ENCODE results near the gene IGSF21.

IGSF21 gene

DNA sequence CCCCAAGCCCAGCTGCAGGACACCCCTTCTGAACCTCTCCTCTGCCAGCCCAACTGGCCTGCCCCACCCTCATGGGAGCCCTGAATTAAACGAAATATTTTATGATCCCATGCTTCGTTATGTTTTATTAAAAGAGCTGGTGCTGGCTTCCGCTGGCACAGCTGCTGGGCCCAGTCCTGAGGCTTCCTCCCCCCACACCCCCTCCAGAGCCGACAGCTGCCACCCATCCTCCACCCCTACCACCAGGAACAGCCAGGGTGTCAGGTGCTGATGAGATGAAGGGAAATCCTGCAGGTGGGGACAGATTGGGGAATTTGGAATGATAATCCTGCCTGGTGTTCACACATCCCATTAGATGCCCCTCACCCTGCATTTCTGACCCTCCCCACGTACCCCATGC lies 19.0 kb downstream of the IGSF21 start:
- H3K27ac ChIP-seq, result no peak overlapping the region
- no peak for DNase-seq (ENCODE audit: low spot score)
- no peak for TF ChIP-seq CTCF (IDR thresholded peaks at IDR 0.05)

DNA sequence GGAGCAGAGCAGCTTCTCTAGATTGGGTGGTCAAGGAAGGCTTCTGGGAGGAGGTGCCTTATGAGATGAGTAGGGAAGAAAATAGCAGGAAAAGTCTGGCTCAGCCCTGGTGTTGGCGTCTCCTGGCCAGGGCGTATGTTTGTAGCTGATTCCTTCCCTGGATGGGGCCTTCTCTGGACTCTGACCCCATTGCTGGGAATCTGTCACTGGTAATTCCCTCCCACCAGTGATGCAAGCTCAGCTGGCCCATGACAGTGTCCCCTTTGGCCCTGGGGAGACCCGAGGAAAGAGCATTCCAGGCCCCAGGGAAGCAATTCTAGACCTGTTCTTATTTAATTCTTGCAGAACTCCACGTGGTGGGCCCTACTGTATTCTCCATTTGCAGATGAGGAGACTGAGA lies 20.7 kb downstream of the IGSF21 start:
- DNase-seq (ENCODE audit: low spot score), result no peak
- Histone ChIP-seq H3K4me3 (no peak overlapping the region), H3K27ac (no peak overlapping the region)
- TF ChIP-seq CTCF (IDR thresholded peaks at IDR 0.05), result no peak

More for the DNA sequence above, 19.0 kb downstream of the IGSF21 start:
- no peak overlapping the region for H3K4me3 ChIP-seq

DNA sequence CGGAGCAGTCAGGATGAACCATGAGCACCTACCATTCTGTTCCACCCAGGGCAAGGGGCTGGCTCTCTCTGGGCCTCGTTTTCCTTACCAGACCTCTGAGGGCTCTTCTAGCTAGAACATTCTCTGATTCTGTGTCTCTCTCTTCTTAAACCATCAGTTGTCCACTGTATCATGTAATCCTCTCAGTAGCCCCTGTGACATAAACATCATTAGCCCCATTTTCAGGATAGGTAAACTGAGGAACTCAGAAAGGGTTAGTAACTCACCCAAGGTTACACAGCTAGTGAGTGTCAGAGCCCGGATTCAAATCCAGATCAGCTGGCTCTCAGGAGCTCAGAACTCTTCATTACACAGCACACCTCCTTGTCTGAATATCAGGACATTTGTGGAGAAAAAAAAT lies 22.8 kb downstream of the IGSF21 start:
- Histone ChIP-seq H3K4me3 (no peak overlapping the region), H3K27ac (no peak overlapping the region)
- DNase-seq (ENCODE audit: low spot score), result no peak
- no peak for TF ChIP-seq CTCF (IDR thresholded peaks at IDR 0.05)

DNA sequence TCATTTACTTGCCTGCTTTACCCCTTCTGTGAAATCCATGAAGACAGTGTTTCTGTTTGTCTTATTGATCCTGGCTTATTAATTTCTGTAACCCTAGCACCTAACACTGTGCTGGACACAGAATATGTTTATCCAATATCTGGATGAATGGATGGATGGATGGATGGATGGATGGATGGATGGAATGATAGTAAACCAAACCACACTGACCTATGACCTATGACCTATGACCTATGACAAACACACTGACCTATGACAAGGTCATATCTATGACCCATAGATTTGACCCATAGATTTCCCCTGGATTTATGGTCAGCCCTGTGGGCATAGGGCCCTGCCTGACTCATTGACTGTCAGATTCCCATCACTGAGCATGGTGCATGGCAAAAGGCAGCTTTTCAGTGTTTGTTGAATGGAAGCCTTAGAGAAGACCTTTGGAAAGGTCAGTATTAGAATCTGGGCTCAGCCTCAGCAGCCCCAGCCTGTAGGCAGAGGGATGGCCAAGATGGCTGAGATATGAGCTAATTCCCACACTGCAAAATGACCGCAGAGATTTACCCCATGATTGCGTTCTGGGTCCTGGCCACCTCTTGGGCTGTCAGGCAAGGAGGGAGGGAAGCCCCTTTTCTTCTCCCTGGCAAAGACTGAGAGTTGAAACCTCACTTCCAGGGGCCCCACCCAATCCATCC lies 24.6 kb downstream of the IGSF21 start:
- H3K4me3 ChIP-seq, result no peak overlapping the region
- no peak for TF ChIP-seq CTCF (IDR thresholded peaks at IDR 0.05)

GRCh38 chr1:18132711-18133541 lies 25.3 kb downstream of the IGSF21 start:
- no peak for DNase-seq (ENCODE audit: low spot score)
- H3K4me3 ChIP-seq, result no peak overlapping the region
- no peak for TF ChIP-seq CTCF (IDR thresholded peaks at IDR 0.05)
- H3K27ac ChIP-seq, result no peak overlapping the region

More for the DNA sequence above, 24.6 kb downstream of the IGSF21 start:
- H3K27ac ChIP-seq, result no peak overlapping the region
- DNase-seq (ENCODE audit: low spot score), result no peak

DNA sequence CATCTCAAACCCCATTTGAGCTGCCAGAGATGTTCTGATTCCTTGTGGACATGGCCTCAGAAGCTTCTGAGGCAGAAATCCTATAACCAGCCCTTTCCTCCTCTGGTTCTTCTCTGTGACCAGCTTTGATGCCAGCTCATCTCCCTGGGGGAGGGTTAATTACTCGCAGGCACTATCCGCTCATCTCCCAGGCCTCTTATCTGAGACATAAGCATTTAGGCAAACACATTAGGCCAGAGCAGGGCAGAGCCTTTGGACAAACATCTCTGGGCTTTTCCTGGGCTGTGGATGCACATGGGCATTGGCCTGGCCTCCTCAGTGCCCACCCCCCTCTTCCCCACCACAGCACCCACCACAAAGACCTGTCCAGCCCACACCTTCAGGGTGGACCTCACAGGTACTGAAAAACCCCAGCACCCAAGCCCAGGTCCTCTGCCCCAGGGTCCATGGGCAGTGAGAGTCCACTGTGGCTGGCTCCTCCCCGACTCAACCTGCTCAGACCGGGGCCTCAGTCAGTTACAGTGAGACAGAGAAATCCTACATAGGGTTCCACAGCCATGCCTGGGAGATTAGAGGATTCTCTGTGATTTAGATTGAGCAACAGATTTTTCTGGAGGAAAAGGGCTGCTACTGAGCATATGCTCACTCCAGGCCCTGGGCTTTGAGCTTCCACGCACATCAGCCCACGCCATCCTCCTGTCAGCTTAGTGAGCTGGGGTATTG lies 26.9 kb downstream of the IGSF21 start:
- H3K4me3 ChIP-seq, result no peak overlapping the region
- H3K27ac ChIP-seq, result no peak overlapping the region
- DNase-seq (ENCODE audit: low spot score), result no peak
- TF ChIP-seq CTCF (IDR thresholded peaks at IDR 0.05), result no peak
